Activated T-helper 1 cell treated with Interleukin-2 at 50 U/mL for 16 hours (primary cell): ENCODE data around the gene NOL11.
A peak's percentile ranks its signal among the peaks of the same experiment; 100 is the strongest.
"Not testable (repeated sequence)": the region's sequence is repeated elsewhere in the genome, so short reads cannot be mapped to it uniquely, and the experiment has no call there.

Experiments
- DNase-seq: peaks from one replicate; pipeline ENCODE4 v3.0.0-alpha.2; 2020; ENCODE audit warnings: low read depth

NOL11 gene

GRCh38 chr17:67717624-67718324, at the start of gene NOL11:
Gene NOL11, plus strand, starts transcription at chr17:67717936. Its CDS starts 12 bp downstream, at chr17:67717948.
- peak; percentile 99 for DNase-seq

DNA sequence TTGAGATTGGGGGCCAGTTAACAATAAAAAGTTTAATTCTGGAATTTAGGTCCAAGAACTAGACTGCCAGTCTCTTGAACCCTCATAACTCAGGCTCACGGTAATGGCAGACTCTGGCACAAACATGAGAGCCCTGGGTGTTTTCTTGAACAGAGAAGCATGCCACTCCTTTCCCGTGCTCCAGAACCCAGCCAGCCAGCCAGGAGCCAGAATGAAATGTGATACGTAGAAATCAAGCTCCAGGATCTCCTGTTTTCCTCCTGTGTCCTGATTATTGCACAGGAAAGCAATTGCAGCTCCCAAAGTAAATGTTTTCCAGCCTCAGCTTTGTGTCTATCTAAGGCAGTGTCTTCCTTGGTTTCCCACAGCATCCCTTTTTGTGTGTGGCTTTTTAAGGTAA, 46.2 kb upstream of the NOL11 start:
- DNase-seq: no peak

GRCh38 chr17:67672592-67673335, 45.0 kb upstream of the NOL11 start:
- no peak for DNase-seq

DNA sequence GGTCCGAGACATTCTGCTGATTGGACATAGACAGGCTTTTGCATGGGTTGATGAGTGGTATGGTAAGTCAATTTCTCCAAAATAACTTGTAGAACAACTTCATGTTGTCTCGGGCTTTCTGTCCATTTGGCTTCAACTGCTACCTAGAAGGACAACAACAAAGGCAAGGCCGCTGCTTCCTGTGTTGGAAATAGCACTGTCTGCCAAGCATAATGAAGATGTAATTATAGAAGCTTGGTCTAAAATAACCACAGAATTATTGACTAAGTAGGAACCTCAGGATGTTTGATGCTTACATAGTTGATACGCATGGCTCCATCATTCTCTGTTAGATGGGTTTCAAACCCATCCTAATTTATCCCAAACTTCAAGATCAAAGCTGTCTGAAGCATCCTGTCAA, 42.3 kb upstream of the NOL11 start:
- no peak for DNase-seq

- no peak for DNase-seq
Measured at GRCh38 chr17:67676305-67676704, 41.4 kb upstream of the NOL11 start.

DNA sequence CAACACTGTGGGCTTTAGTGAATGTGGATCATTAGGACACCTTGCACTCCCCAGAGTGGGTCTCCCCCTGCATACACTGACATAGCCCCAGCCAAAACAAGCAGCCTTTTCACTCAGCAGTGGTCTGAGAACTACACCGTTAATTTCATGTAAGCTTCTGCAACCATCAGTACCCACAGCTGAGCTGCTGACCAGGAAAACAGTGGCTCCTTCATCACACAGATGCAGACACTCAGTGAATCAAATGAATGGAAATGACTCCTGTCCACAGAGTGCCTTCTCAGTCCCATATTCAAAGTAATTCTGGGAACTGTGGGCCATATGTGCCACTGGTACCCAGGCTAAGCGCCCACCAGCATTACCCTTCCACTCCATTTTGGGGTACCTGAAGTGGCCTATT, 39.3 kb upstream of the NOL11 start:
- no peak for DNase-seq

DNA sequence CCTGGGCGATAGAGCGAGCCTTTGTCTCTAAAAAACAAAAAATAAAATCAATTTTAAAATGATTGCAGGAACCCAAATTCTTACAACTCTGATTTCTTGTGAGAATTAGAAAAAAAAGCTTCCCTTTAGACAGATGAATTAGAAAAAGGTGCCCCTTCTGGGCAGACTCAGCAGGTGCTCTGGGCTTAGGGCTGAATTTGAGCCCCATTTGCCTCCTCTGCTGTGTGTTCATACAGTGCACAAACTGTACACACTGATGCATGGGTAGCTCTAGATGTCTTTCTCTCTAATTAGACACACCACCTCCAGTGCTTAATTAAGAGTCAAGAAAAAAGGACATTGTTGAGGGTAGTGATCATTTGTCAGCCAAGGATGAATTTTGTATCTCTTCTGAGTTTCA, 38.5 kb upstream of the NOL11 start:
- no peak for DNase-seq

DNA sequence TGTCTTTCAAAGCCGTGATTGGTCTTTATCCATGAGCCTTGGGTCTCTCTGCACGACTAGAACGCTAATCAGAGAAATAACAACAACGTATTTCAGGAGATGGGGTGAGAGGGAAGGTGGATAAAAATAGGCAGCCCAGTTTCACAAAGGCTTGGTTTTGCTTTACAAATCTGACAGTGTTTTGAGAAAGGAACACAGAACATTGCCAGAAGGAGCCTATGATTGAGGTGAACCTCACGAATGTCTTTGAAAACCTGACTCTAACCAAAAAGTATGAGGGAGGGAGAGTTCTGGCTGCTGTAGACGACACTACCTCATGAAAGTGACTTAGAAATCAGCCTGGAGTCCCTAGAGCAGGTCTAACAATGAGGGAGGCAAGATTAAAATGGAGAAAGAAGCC, 38.0 kb upstream of the NOL11 start:
- DNase-seq: no peak

GRCh38 chr17:67680445-67681224, 37.1 kb upstream of the NOL11 start:
- no peak for DNase-seq

DNA sequence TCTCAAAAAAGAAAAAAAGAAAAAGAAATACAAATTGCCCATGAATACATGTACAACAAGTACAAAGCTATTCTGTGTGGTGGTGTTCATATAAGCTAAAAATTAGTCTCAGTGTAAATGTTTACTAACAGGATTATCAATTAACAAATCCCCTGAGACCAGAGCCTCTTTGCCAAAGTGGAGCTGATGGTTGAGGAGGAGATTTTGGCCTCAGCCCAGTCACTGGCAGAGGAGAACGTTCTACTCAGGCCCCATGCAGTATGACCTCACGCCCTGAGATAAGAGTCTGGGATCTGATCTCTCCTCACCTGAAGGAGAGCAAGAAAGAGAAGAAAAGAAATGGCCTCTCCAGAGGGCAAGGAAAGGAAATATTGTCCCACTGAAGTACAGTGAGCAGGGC, 35.5 kb upstream of the NOL11 start:
- no peak for DNase-seq

DNA sequence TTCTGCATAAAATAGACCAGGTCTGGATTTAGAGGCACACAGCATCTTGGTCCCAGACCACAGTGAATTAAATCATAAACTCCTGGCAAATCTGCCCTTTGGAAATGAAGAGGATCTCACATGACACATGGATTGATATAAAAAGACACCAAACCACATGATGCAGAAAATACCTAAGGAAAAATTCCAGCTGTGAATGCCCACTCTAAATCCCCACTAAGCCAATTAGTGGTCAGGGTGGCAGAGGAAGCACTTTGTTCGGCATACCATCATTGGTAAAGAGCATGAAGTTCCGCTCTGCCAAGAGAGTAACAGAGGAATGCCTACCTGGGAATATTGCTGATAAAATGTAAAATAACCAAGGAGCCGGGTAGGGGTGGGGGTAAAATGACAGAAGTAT, 32.4 kb upstream of the NOL11 start:
- no peak for DNase-seq

DNA sequence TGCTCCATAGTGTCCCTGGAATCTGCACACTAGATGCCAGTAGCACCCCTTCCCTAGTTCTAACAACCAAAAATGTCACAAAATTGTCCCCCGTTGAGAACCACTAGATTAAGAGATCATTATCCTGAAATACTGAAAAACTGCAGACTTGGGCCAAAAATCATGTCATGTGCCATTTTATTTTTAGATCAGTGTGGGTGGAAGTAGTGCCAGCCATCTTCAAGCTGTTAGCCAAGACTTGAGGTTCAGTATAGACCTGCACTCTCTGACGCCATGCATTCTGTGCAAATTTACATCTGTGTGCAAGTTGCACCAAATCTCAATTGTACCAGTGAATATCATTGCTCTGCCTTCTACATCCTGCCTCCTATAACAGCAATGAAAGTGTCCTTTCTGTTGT, 31.5 kb upstream of the NOL11 start:
- no peak for DNase-seq

DNA sequence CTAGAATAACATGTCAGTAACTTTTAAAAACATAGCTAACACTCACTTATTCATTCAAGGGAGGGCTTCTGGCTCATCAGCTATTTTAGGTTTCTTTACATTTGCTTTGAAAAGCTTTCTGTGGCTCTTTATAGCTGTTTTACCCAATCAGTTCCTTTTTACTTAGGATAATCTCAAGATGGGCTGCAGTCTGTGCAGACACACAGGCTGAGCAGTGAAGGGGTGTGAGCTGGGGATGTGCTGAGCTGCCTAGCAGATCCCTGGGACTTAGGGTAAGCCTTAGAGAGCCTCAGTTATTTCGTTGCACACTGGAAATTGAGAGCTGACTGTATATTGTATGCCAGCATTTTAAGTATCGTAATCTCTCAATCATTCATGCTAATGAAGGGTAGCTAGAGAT, 30.2 kb upstream of the NOL11 start:
- DNase-seq: no peak

GRCh38 chr17:67689534-67690177, 28.1 kb upstream of the NOL11 start:
- no peak for DNase-seq

- DNase-seq: no peak
Measured at GRCh38 chr17:67693811-67694210, 23.9 kb upstream of the NOL11 start.

- DNase-seq: no peak
Measured at GRCh38 chr17:67696347-67696746, 21.4 kb upstream of the NOL11 start.

- DNase-seq: no peak
Measured at GRCh38 chr17:67696853-67697498, 20.8 kb upstream of the NOL11 start.

GRCh38 chr17:67700037-67700724, 17.6 kb upstream of the NOL11 start:
- no peak for DNase-seq

DNA sequence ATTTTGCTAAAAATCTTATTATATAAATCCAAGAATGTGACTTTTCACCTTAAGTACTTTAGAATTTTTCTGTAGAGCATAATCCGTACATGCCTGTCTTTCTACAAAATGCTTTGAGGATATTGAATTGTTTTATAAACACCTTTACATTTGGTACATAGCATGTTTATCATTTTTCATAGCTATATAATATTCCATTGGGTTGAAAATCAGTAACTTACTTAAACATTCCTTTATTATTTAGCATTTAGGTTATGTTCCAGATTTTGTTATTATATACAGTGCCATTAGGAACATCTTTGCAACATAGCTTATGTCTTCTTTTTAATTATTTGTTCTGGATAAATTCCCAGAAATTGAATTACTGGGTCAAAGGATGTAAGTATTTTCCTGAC, 17.0 kb upstream of the NOL11 start:
- no peak for DNase-seq

- not testable (repeated sequence) for DNase-seq
Measured at GRCh38 chr17:67702861-67703260, 14.9 kb upstream of the NOL11 start.

DNA sequence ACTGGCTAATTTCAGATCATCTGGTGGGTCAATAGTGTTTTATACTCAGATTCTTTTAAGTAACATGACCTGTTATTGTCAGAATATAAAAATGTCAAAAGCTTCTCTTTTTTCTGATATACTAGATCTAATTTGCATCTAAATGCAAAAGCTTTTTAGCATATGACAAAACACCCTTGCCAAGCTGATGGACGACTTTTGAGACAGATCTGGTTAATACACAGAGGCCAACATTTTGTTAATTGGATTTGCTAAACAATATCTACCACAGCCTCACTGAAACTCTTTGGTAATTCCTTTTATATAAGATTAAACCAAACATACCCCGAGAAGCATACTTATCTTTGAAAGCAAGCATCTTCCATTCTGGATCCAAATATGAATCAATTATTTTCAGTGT, 10.3 kb upstream of the NOL11 start:
- no peak for DNase-seq
